ENCODE data around the gene SSBP1.

GRCh38 chr7:141744131-141744530 is 6.0 kb downstream of the SSBP1 start:
- TF ChIP-seq CTCF (IDR thresholded peaks at IDR 0.05): no peak
- no peak for TF ChIP-seq EP300 (IDR thresholded peaks at IDR 0.05)
- TF ChIP-seq POLR2A (IDR thresholded peaks at IDR 0.05; ENCODE audit: low read depth): no peak
- TF ChIP-seq POLR2AphosphoS5 (IDR thresholded peaks at IDR 0.05): no peak

Measured in esophagus muscularis mucosa (tissue), 4 donors.